Gastrocnemius medialis (tissue), 4 donors: ENCODE measurements around the gene ITGA2B.
A peak's percentile ranks its signal among the peaks of the same experiment; 100 is the strongest.

Experiments
- CTCF ChIP-seq, 5 experiments: fragments of 450-650 bp in 3 of 5; fragments of 200-600 bp in 2 of 5; sonication (generic) in 2 of 5; IDR thresholded peaks in 4 of 5; conservative IDR thresholded peaks in 1 of 5; 1 replicate in 4 of 5; 2 replicates in 1 of 5; pipeline ENCODE4 v1.5.1; 2016 to 2019; ENCODE audit warnings: antibody characterized with exemption in 5 of 5, mild to moderate bottlenecking in 3 of 5, moderate library complexity in 3 of 5
- POLR2A ChIP-seq, 2 donors: fragments of 450-650 bp; IDR thresholded peaks; one replicate each; pipeline ENCODE4 v1.6.1; 2017; ENCODE audit warnings: antibody characterized with exemption in 2 of 2, mild to moderate bottlenecking in 2 of 2, moderate library complexity in 2 of 2

DNA sequence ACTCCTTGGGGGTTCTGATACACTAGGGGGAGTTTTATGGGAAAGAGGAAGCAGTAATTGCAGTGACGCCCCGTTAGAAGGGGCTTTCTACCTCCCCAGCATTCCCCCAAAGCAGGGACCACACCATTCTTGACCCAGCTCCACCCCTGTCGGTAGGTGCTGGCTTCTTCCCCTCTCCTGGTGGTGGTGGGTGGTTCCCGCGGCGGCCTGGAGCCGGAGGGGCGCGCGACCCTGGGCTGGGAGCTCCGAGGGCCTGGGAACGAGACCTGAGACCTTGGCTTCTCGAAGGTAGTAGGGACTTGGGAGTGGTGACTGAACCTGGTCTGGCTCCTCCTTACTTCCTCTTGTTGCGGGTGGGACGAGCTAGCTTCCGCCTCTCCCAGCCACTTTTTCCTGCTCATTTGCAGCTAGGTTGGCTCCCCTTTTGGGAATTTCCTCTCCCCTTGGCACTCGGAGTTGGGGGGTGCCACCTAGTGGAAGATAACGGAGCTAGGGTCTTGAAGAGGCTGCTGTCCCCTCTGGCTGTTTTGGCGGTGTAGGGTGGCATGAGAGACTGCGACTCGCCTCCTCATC lies 43.9 kb downstream of the ITGA2B start:
- TF ChIP-seq CTCF (IDR thresholded peaks at IDR 0.05 in 4 of 5, conservative IDR thresholded peaks at IDR 0.05 in 1 of 5) (peak in 3 of 5 experiments; percentile 24 to 64 (median 37)), POLR2A (IDR thresholded peaks at IDR 0.05) (peak in 1 of 2 donors; percentile 4)
